Skeletal muscle tissue (tissue), 4 donors: ENCODE measurements around the gene PRR33. TPM values are rescaled to one million over a fixed set of nuclear protein-coding genes. Genes with fewer than 3 reads are reported as not detected.

ENCODE experiments used
- H3K27ac ChIP-seq: one replicate; pipeline ENCODE4 v1.7.0; 2013; ENCODE audit warnings: mild to moderate bottlenecking, low read depth, low read length, inconsistent platforms
- H3K27me3 ChIP-seq, 3 donors: one replicate each; pipeline ENCODE4 v1.7.0; 2013; ENCODE audit warnings: low read length in 3 of 3; ENCODE audit not compliant: control insufficient read depth in 3 of 3, insufficient read depth in 3 of 3
- H3K36me3 ChIP-seq, 3 donors: one replicate each; pipeline ENCODE4 v1.7.0; 2013; ENCODE audit warnings: low read length in 3 of 3; ENCODE audit not compliant: control insufficient read depth in 3 of 3, insufficient read depth in 3 of 3
- H3K4me1 ChIP-seq, 3 donors: one replicate each; pipeline ENCODE4 v1.7.0; 2013; ENCODE audit warnings: low read length in 3 of 3, mild to moderate bottlenecking in 3 of 3; ENCODE audit not compliant: control insufficient read depth in 3 of 3, insufficient read depth in 3 of 3
- H3K4me3 ChIP-seq, 3 donors: one replicate each; pipeline ENCODE4 v1.7.0; 2013; ENCODE audit warnings: low read length in 3 of 3
- H3K9ac ChIP-seq, 3 donors: one replicate each; pipeline ENCODE4 v1.7.0; 2013; ENCODE audit warnings: low read length in 3 of 3, mild to moderate bottlenecking in 3 of 3, moderate library complexity in 2 of 3, low read depth in 1 of 3
- H3K9me3 ChIP-seq, 3 donors: one replicate each; pipeline ENCODE4 v1.7.0; 2013; ENCODE audit warnings: low read length in 3 of 3; ENCODE audit not compliant: control insufficient read depth in 3 of 3
- total RNA-seq: library from RNA; depleted of rRNA; stranded (reverse); fragments of >200 nt; gene quantifications from one replicate; pipeline ENCODE4 v1.2.3, GENCODE V29; 2014
- donor health status: Osteomylitis.

Gene PRR33
- total RNA-seq, 1 donor from 2014 or later, result 1.0 TPM

GRCh38 chr11:1922481-1923081 is 30.9 kb upstream of the PRR33 start:
- H3K4me1 ChIP-seq, result peaks cover 78 to 88% (median 87%) of the 10 kb centered on the region in 3 donors
- peak overlapping the region; percentile 95 for H3K27ac ChIP-seq
- H3K4me3 ChIP-seq, result peak overlapping the region; percentile 65 to 80 (median 67)
- H3K36me3 ChIP-seq, result peaks cover 10 to 26% (median 22%) of the 10 kb centered on the region in 3 donors
- H3K9ac ChIP-seq, result peak overlapping the region; percentile 67 to 82 (median 82)
- no peaks in the 10 kb centered on the region for H3K9me3 ChIP-seq
- H3K27me3 ChIP-seq, result no peaks in the 10 kb centered on the region

- H3K4me3 ChIP-seq, result peak overlapping the region; percentile 65 to 80 (median 67)
- peaks cover 8 to 21% (median 16%) of the 10 kb centered on the region in 3 donors for H3K36me3 ChIP-seq
- peak overlapping the region; percentile 95 for H3K27ac ChIP-seq
- no peaks in the 10 kb centered on the region for H3K27me3 ChIP-seq
- peak overlapping the region; percentile 67 to 82 (median 82) for H3K9ac ChIP-seq
- no peaks in the 10 kb centered on the region for H3K9me3 ChIP-seq
- peaks cover 77 to 88% (median 87%) of the 10 kb centered on the region in 3 donors for H3K4me1 ChIP-seq
These were observed 30.0 kb upstream of the PRR33 start for GRCh38 chr11:1921574-1922141.

- Histone ChIP-seq H3K27me3 (no peaks in the 10 kb centered on the region), H3K36me3 (peaks cover 2 to 19% (median 10%) of the 10 kb centered on the region in 3 donors), H3K4me3 (peak overlapping the region; percentile 65 to 80 (median 67)), H3K27ac (peak overlapping the region; percentile 95), H3K9ac (peak overlapping the region; percentile 67 to 82 (median 82)), H3K4me1 (peaks cover 79 to 88% (median 88%) of the 10 kb centered on the region in 3 donors), H3K9me3 (no peaks in the 10 kb centered on the region)
These were observed 29.3 kb upstream of the PRR33 start for GRCh38 chr11:1920909-1921573.

GRCh38 chr11:1920128-1920908 is 28.6 kb upstream of the PRR33 start:
- peak overlapping the region; percentile 91 to 96 (median 95) for H3K9ac ChIP-seq
- H3K9me3 ChIP-seq, result no peaks in the 10 kb centered on the region
- peak overlapping the region; percentile 78 to 89 (median 79) for H3K4me3 ChIP-seq
- peak overlapping the region; percentile 95 for H3K27ac ChIP-seq
- no peaks in the 10 kb centered on the region for H3K27me3 ChIP-seq
- H3K36me3 ChIP-seq, result peaks cover 2 to 19% (median 9%) of the 10 kb centered on the region in 3 donors
- H3K4me1 ChIP-seq, result peaks cover 76 to 87% (median 86%) of the 10 kb centered on the region in 3 donors

- Histone ChIP-seq H3K9me3 (no peaks in the 10 kb centered on the region), H3K4me1 (peaks cover 72 to 84% (median 81%) of the 10 kb centered on the region in 3 donors), H3K27ac (peak within 1 kb of the TSS; percentile 95), H3K27me3 (no peaks in the 10 kb centered on the region), H3K9ac (peak within 1 kb of the TSS; percentile 95 to 97 (median 96)), H3K4me3 (peak within 1 kb of the TSS; percentile 78 to 89 (median 79)), H3K36me3 (peaks cover 2 to 19% (median 9%) of the 10 kb centered on the region in 3 donors)
These were observed 27.9 kb upstream of the PRR33 start, which contains the start of gene TNNT3 for GRCh38 chr11:1919391-1920127. TNNT3 (plus strand) TSS chr11:1919703; CDS start chr11:1922875, 3,172 bp downstream.

- peak overlapping the region; percentile 35 to 71 (median 49) for H3K4me3 ChIP-seq
- no peaks in the 10 kb centered on the region for H3K27me3 ChIP-seq
- peaks cover 0 to 12% (median 6%) of the 10 kb centered on the region in 3 donors for H3K36me3 ChIP-seq
- peak overlapping the region; percentile 67 to 97 (median 76) for H3K9ac ChIP-seq
- no peaks in the 10 kb centered on the region for H3K9me3 ChIP-seq
- peak overlapping the region; percentile 95 for H3K27ac ChIP-seq
- H3K4me1 ChIP-seq, result peaks cover 66 to 76% (median 75%) of the 10 kb centered on the region in 3 donors
These were observed 27.0 kb upstream of the PRR33 start for GRCh38 chr11:1918436-1919315.

GRCh38 chr11:1917523-1918435 is 26.1 kb upstream of the PRR33 start:
- H3K4me3 ChIP-seq, result peak overlapping the region; percentile 57 to 82 (median 71)
- H3K4me1 ChIP-seq, result peaks cover 57 to 72% (median 66%) of the 10 kb centered on the region in 3 donors
- H3K36me3 ChIP-seq, result peaks cover 0 to 5% (median 2%) of the 10 kb centered on the region in 3 donors
- H3K27ac ChIP-seq, result peak overlapping the region; percentile 95
- peak overlapping the region; percentile 67 to 97 (median 85) for H3K9ac ChIP-seq
- H3K27me3 ChIP-seq, result no peaks in the 10 kb centered on the region
- H3K9me3 ChIP-seq, result no peaks in the 10 kb centered on the region
